Neuronal stem cell (in vitro differentiated cells): Measurements from ENCODE around the gene EFS.

ENCODE experiments used
- DNase-seq: peaks from one replicate; pipeline ENCODE4 v3.0.0-alpha.2; 2013; ENCODE audit warnings: low spot score
- H2AFZ ChIP-seq: one replicate; pipeline ENCODE4 v1.6.1; 2013; ENCODE audit warnings: mild to moderate bottlenecking, low read length, inconsistent platforms
- H2AK5ac ChIP-seq: 2 replicates; pipeline ENCODE4 v1.6.1; 2013; ENCODE audit warnings: low read depth, mild to moderate bottlenecking, inconsistent platforms, low read length, moderate library complexity, mixed read lengths
- H2BK120ac ChIP-seq: 2 replicates; pipeline ENCODE4 v1.6.1; 2013; ENCODE audit warnings: low read depth, mild to moderate bottlenecking, inconsistent platforms, low read length, moderate library complexity, mixed read lengths
- H2BK12ac ChIP-seq: one replicate; pipeline ENCODE4 v1.6.1; 2013; ENCODE audit warnings: low read length, inconsistent platforms
- H2BK15ac ChIP-seq: 2 replicates; pipeline ENCODE4 v1.6.1; 2013; ENCODE audit warnings: mild to moderate bottlenecking, low read length, inconsistent platforms, mixed read lengths
- H2BK5ac ChIP-seq: one replicate; pipeline ENCODE4 v1.6.1; 2013; ENCODE audit warnings: inconsistent platforms, mild to moderate bottlenecking, low read length, moderate library complexity
- H3K14ac ChIP-seq: one replicate; pipeline ENCODE4 v1.6.1; 2013; ENCODE audit warnings: low read length, inconsistent platforms
- H3K18ac ChIP-seq: 2 replicates; pipeline ENCODE4 v1.6.1; 2013; ENCODE audit warnings: low read length, inconsistent platforms
- H3K23ac ChIP-seq: 2 replicates; pipeline ENCODE4 v1.6.1; 2013; ENCODE audit warnings: low read depth, mild to moderate bottlenecking, mixed read lengths, low read length, inconsistent platforms; ENCODE audit not compliant: poor library complexity
- H3K27ac ChIP-seq: replicated peaks from 3 replicates; pipeline ENCODE4 v1.5.1; 2013; ENCODE audit warnings: low read length, inconsistent platforms
- H3K27me3 ChIP-seq, 3 experiments: 2 replicates each; pipeline ENCODE4 v1.6.1; 2013; ENCODE audit warnings: low read length in 3 of 3, mild to moderate bottlenecking in 2 of 3, inconsistent platforms in 1 of 3, low read depth in 1 of 3, mixed read lengths in 1 of 3, moderate library complexity in 1 of 3; ENCODE audit not compliant: control insufficient read depth in 3 of 3, insufficient read depth in 3 of 3
- H3K36me3 ChIP-seq, 2 donors: replicated peaks in 1 of 2; 2 replicates each; pipeline ENCODE4 v1.6.1; 2013; ENCODE audit warnings: low read length in 2 of 2; ENCODE audit not compliant: control insufficient read depth in 2 of 2, insufficient read depth in 2 of 2
- H3K4ac ChIP-seq: 2 replicates; pipeline ENCODE4 v1.6.1; 2013; ENCODE audit warnings: inconsistent platforms, mild to moderate bottlenecking, low read length, moderate library complexity
- H3K4me1 ChIP-seq, 2 donors: 1 replicate in 1 of 2; 2 replicates in 1 of 2; pipeline ENCODE4 v1.6.1; 2013; ENCODE audit warnings: low read length in 2 of 2, low read depth in 1 of 2; ENCODE audit not compliant: control insufficient read depth in 2 of 2, insufficient read depth in 1 of 2
- H3K4me2 ChIP-seq: one replicate; pipeline ENCODE4 v1.6.1; 2013; ENCODE audit warnings: mild to moderate bottlenecking, low read length, inconsistent platforms; ENCODE audit not compliant: insufficient read depth, poor library complexity, severe bottlenecking
- H3K4me3 ChIP-seq, 2 donors: 2 replicates each; pipeline ENCODE4 v1.5.1; 2013; ENCODE audit warnings: low read length in 2 of 2, mild to moderate bottlenecking in 2 of 2, inconsistent platforms in 1 of 2, moderate library complexity in 1 of 2
- H3K79me1 ChIP-seq: one replicate; pipeline ENCODE4 v1.6.1; 2013; ENCODE audit warnings: low read depth, mild to moderate bottlenecking, inconsistent platforms, low read length, moderate library complexity
- H3K9ac ChIP-seq: one replicate; pipeline ENCODE4 v1.6.1; 2013; ENCODE audit warnings: mild to moderate bottlenecking, low read depth, low read length, inconsistent platforms; ENCODE audit not compliant: poor library complexity
- H3K9me3 ChIP-seq, 2 donors: replicated peaks in 1 of 2; 2 replicates each; pipeline versions ENCODE3 to v1.6.1; 2013; ENCODE audit warnings: low read length in 2 of 2, mild to moderate bottlenecking in 2 of 2, inconsistent platforms in 1 of 2, low read depth in 1 of 2, mixed read lengths in 1 of 2, moderate library complexity in 1 of 2; ENCODE audit not compliant: control insufficient read depth in 2 of 2, insufficient read depth in 1 of 2
- H4K8ac ChIP-seq: one replicate; pipeline ENCODE4 v1.6.1; 2013; ENCODE audit warnings: low read depth, mild to moderate bottlenecking, inconsistent platforms, low read length, moderate library complexity
- H4K91ac ChIP-seq: one replicate; pipeline ENCODE4 v1.6.1; 2013; ENCODE audit warnings: low read length, low read depth, mild to moderate bottlenecking, inconsistent platforms; ENCODE audit not compliant: poor library complexity
- whole genome bisulfite sequencing, 2 donors: extraction: QIAGEN DNeasy Blood & Tissue Kit; methylation state at CpG; one replicate each; pipeline ENCODE4 v1.1.7; 2013; ENCODE audit warnings: missing lambda C conversion rate in 2 of 2, mixed read lengths in 1 of 2; ENCODE audit not compliant: insufficient read length in 2 of 2, insufficient replicate concordance in 1 of 2; ENCODE audit errors: extremely low coverage in 2 of 2; 5-methylcytosine and 5-hydroxymethylcytosine counted together

Gene EFS

DNA sequence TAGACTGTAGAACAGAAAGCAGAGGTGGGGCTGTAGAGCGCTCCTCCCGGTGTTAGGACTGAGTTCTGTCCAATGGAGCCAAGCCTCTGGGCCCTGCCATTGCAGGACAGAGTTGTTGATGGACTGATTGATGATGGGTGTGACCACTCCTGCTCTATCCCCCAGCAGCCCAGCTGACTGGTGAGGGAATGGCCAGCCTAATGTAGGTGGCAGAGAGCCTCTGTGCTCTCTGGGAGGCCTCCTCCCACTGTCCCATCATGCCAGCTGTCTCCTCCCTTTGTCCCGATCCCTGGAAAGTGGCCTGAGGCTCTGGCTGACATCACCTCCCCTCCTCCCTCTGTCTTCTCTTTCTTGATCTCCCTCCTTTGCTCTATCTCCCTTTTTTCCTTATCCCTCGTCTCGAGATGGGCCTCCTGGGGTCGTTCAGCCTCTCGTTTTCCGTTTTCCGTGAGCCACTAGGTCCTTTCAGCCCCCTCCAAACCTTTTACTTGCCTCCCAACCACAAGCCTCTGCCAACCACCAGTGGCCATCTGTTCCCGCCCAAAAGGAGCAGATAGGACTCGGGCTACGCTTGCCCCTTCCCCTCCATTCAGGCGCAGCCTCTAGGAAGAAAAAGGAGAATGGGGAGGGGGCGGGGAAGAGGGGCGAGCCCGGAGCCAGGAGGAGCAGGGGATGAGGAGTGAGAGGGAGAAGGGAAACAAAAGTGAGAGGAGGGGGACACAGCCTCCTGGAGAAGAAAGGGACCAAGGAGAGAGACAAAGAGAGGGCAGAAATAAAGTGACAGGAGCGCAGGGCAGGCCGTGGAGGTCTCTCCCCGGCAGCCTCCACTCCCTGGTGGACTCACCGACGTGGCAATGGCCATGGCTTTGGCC is 572 bp downstream of the EFS start:
- peak overlapping the region; percentile 91 to 94 for H3K4me3 ChIP-seq
- peak overlapping the region; percentile 63 for H2BK12ac ChIP-seq
- H3K4me1 ChIP-seq: peaks cover 12 to 17% of the 10 kb centered on the region in 2 donors
- H2BK120ac ChIP-seq: peak overlapping the region; percentile 85
- H3K27ac ChIP-seq: peak overlapping the region; percentile 96
- peak overlapping the region; percentile 66 for H3K14ac ChIP-seq
- peak overlapping the region; percentile 99 for H2AK5ac ChIP-seq
- H2BK5ac ChIP-seq: peak overlapping the region; percentile 96
- peak overlapping the region; percentile 42 for H4K91ac ChIP-seq
- peak overlapping the region; percentile 68 for H2BK15ac ChIP-seq
- peak; percentile 76 for DNase-seq
- peak overlapping the region; percentile 87 for H3K4me2 ChIP-seq
- H4K8ac ChIP-seq: peak overlapping the region; percentile 66
- peak overlapping the region; percentile 93 for H2AFZ ChIP-seq
- H3K23ac ChIP-seq: peak overlapping the region; percentile 35
- peaks cover 0 to 15% (median 0%) of the 10 kb centered on the region in 3 experiments for H3K27me3 ChIP-seq
- H3K9ac ChIP-seq: peak overlapping the region; percentile 99
- H3K18ac ChIP-seq: peak overlapping the region; percentile 99
- H3K9me3 ChIP-seq: no peaks in the 10 kb centered on the region
- H3K4ac ChIP-seq: peak overlapping the region; percentile 44
- WGBS, 2 donors: no CpG with 5 or more reads among the region's 21 CpGs
- peaks cover 15 to 46% of the 10 kb centered on the region in 2 donors for H3K36me3 ChIP-seq
- H3K79me1 ChIP-seq: peaks cover 5% of the 10 kb centered on the region

DNA sequence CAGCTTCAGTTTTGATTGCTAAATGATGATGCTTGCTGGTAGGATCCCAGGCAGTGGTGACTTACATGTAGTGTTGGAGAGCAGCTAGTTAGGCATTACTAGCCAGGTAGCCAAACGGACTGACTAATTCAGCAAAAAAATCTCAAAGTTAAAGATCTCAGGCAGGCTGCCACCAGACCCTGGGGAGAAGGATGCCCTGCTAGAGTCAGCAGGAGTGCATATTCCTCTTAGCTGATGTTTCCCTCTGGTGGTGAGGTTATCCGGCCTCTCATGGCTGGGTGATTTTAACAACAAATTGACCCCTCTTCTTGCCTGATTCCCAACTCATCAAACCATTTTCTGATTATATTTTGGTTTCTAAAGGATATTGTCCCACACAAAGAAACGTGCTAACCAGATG is 2.8 kb downstream of the EFS start:
- peaks cover 11 to 17% of the 10 kb centered on the region in 2 donors for H3K4me1 ChIP-seq
- no CpG with 5 or more reads among the region's 3 CpGs for WGBS, 2 donors
- H3K27ac ChIP-seq: no peak overlapping the region
- no peak overlapping the region for H3K4me3 ChIP-seq
- H4K91ac ChIP-seq: no peak overlapping the region
- no peak overlapping the region for H3K9ac ChIP-seq
- no peak for DNase-seq
- no peak overlapping the region for H3K18ac ChIP-seq
- no peak overlapping the region for H2BK12ac ChIP-seq
- no peak overlapping the region for H2BK5ac ChIP-seq
- H3K14ac ChIP-seq: no peak overlapping the region
- H2AK5ac ChIP-seq: no peak overlapping the region
- no peak overlapping the region for H2BK15ac ChIP-seq
- H3K9me3 ChIP-seq: no peaks in the 10 kb centered on the region
- no peaks in the 10 kb centered on the region for H3K27me3 ChIP-seq
- H3K79me1 ChIP-seq: peaks cover 7% of the 10 kb centered on the region
- peaks cover 32 to 67% of the 10 kb centered on the region in 2 donors for H3K36me3 ChIP-seq
- no peak overlapping the region for H3K4me2 ChIP-seq
- no peak overlapping the region for H3K4ac ChIP-seq
- no peak overlapping the region for H2AFZ ChIP-seq
- no peak overlapping the region for H4K8ac ChIP-seq
- H2BK120ac ChIP-seq: no peak overlapping the region
- H3K23ac ChIP-seq: no peak overlapping the region

DNA sequence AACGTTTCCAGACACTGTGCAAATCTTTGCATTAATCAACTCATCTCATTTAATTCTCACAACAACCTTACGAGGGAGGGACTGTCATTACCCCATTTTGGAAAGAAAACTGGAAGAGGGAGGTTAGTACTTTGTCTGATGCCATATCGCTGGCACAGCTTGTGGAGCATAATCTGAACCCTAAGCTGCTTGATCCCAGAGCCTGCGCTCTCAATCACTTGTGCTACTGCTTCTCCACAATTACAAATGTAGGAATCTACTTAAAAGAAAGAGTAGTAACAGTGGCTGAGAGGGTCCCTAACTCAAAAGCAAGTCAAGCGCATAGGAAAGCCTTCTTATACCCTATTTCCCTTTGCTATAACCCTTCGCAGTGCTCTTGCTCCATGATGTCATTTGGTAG is 3.2 kb downstream of the EFS start:
- Histone ChIP-seq H3K4me2 (no peak overlapping the region), H2BK15ac (no peak overlapping the region), H3K14ac (no peak overlapping the region), H2AK5ac (no peak overlapping the region), H2BK12ac (no peak overlapping the region), H3K4me1 (peaks cover 8 to 15% of the 10 kb centered on the region in 2 donors), H3K27ac (no peak overlapping the region), H3K36me3 (peaks cover 34 to 71% of the 10 kb centered on the region in 2 donors), H4K8ac (no peak overlapping the region), H2AFZ (no peak overlapping the region), H3K23ac (no peak overlapping the region), H2BK5ac (no peak overlapping the region), H3K27me3 (no peaks in the 10 kb centered on the region), H2BK120ac (no peak overlapping the region), H4K91ac (no peak overlapping the region), H3K4ac (no peak overlapping the region), H3K9ac (no peak overlapping the region), H3K9me3 (no peaks in the 10 kb centered on the region), H3K79me1 (peaks cover 7% of the 10 kb centered on the region), H3K18ac (no peak overlapping the region), H3K4me3 (no peak overlapping the region)
- WGBS, 2 donors: no CpG with 5 or more reads among the region's 6 CpGs
- no peak for DNase-seq

DNA sequence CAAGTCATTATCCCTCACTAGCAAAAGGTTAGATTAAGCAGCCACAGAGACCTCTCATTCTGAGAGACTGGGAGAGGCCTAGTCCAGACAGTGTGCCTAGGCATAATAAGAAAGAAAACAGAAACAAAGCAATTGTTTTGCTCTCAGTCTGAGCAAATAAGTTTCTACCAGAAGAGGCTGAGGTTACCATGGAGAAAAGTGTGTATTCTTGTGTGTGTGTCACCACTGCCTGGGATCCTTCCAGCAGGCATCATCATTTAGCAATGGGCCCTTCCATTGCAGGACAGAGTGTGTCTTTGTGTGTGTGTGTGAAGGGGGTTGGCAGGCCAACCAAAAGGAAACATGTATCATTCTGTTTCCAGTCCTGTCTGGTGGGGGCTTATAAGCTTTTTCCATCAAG is 3.7 kb downstream of the EFS start:
- H2AFZ ChIP-seq: no peak overlapping the region
- peaks cover 7% of the 10 kb centered on the region for H3K79me1 ChIP-seq
- H2BK5ac ChIP-seq: no peak overlapping the region
- H3K4ac ChIP-seq: no peak overlapping the region
- no peak overlapping the region for H3K27ac ChIP-seq
- H3K23ac ChIP-seq: no peak overlapping the region
- no peak overlapping the region for H3K4me3 ChIP-seq
- H2BK120ac ChIP-seq: no peak overlapping the region
- H4K8ac ChIP-seq: no peak overlapping the region
- no peak overlapping the region for H2BK12ac ChIP-seq
- no peak overlapping the region for H2AK5ac ChIP-seq
- DNase-seq: no peak
- peaks cover 36 to 75% of the 10 kb centered on the region in 2 donors for H3K36me3 ChIP-seq
- H2BK15ac ChIP-seq: no peak overlapping the region
- H3K14ac ChIP-seq: no peak overlapping the region
- H3K18ac ChIP-seq: no peak overlapping the region
- H3K9ac ChIP-seq: no peak overlapping the region
- H4K91ac ChIP-seq: no peak overlapping the region
- H3K4me2 ChIP-seq: no peak overlapping the region
- H3K9me3 ChIP-seq: no peaks in the 10 kb centered on the region
- H3K27me3 ChIP-seq: no peaks in the 10 kb centered on the region
- peaks cover 6 to 12% of the 10 kb centered on the region in 2 donors for H3K4me1 ChIP-seq
